Vagina (tissue), 2 donors: ENCODE measurements around the gene SON.

Source experiments
- CTCF ChIP-seq, 3 experiments: fragments of 450-650 bp in 2 of 3; fragments of 200-600 bp in 1 of 3; sonication (generic) in 1 of 3; IDR thresholded peaks; one replicate each; pipeline ENCODE4 v1.5.1; 2017 to 2019; ENCODE audit warnings: antibody characterized with exemption in 3 of 3, mild to moderate bottlenecking in 2 of 3, moderate library complexity in 2 of 3
- POLR2A ChIP-seq, 2 donors: fragments of 450-650 bp; IDR thresholded peaks; one replicate each; pipeline ENCODE4 v1.6.1; 2017; ENCODE audit warnings: antibody characterized with exemption in 2 of 2, mild to moderate bottlenecking in 2 of 2, moderate library complexity in 2 of 2
- POLR2AphosphoS5 ChIP-seq, 2 donors: sonication (generic); formaldehyde crosslinking; IDR thresholded peaks; one replicate each; pipeline ENCODE4 v1.9.0; 2017; ENCODE audit warnings: antibody characterized with exemption in 2 of 2, mild to moderate bottlenecking in 2 of 2, low read depth in 1 of 2; ENCODE audit not compliant: insufficient read depth in 1 of 2

GRCh38 chr21:33561373-33561772 is 18.5 kb downstream of the SON start:
- no peak for TF ChIP-seq POLR2A (IDR thresholded peaks at IDR 0.05)
- TF ChIP-seq POLR2AphosphoS5 (IDR thresholded peaks at IDR 0.05; ENCODE audit: insufficient read depth in 1 of 2, low read depth in 1 of 2): no peak
- TF ChIP-seq CTCF (IDR thresholded peaks at IDR 0.05): no peak
